ENCODE data around the gene SRCAP.

DNA sequence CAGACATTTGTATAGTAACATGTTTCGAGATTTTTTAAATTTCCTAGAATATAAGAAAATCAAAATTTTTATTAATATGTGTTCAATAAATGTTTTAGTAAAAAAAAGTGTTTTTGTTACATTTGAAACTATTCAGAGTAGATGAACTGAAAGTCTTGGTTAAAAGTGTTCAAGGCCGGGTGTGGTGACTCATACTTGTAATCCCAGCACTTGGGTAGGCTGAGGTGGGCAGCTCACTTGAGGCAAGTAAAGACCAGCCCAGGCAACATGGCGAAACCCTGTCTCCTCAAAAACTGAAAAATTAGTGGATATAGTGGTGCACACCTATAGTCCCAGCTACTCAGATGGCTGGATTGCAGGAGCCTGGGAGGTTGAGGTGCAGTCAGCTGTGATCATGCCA lies 32.4 kb downstream of the SRCAP start:
- TF ChIP-seq, protein P1, sequence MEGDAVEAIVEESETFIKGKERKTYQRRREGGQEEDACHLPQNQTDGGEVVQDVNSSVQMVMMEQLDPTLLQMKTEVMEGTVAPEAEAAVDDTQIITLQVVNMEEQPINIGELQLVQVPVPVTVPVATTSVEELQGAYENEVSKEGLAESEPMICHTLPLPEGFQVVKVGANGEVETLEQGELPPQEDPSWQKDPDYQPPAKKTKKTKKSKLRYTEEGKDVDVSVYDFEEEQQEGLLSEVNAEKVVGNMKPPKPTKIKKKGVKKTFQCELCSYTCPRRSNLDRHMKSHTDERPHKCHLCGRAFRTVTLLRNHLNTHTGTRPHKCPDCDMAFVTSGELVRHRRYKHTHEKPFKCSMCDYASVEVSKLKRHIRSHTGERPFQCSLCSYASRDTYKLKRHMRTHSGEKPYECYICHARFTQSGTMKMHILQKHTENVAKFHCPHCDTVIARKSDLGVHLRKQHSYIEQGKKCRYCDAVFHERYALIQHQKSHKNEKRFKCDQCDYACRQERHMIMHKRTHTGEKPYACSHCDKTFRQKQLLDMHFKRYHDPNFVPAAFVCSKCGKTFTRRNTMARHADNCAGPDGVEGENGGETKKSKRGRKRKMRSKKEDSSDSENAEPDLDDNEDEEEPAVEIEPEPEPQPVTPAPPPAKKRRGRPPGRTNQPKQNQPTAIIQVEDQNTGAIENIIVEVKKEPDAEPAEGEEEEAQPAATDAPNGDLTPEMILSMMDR (IDR thresholded peaks at IDR 0.05), result no peak
- TF ChIP-seq POLR2A (IDR thresholded peaks at IDR 0.05), result no peak
